HepG2 (cell line): ENCODE measurements around the gene COMMD2. TPM values are rescaled to one million over a fixed set of nuclear protein-coding genes. Genes with fewer than 3 reads are reported as not detected.

Source experiments
- ARNT2 ChIP-seq: sonication (generic); formaldehyde crosslinking; IDR thresholded peaks from 2 replicates; pipeline ENCODE4 v1.8.0; 2022; ENCODE audit warnings: mild to moderate bottlenecking, low read depth, missing genetic modification reagents, moderate library complexity
- ATF7-NPFF ChIP-seq: sonication (generic); formaldehyde crosslinking; IDR thresholded peaks from 2 replicates; pipeline ENCODE4 v1.8.1; 2023; ENCODE audit warnings: mild to moderate bottlenecking, low read depth, missing genetic modification reagents, moderate library complexity
- BORCS8-MEF2B ChIP-seq: sonication (generic); formaldehyde crosslinking; IDR thresholded peaks from 2 replicates; pipeline ENCODE4 v1.8.0; 2022; ENCODE audit warnings: mild to moderate bottlenecking, missing genetic modification reagents
- EED ChIP-seq: sonication (generic); formaldehyde crosslinking; IDR thresholded peaks from 2 replicates; pipeline ENCODE4 v1.5.0; 2020; ENCODE audit warnings: mild to moderate bottlenecking, missing genetic modification reagents
- IRX3 ChIP-seq: sonication (generic); formaldehyde crosslinking; IDR thresholded peaks from 2 replicates; pipeline ENCODE4 v1.8.1; 2023; ENCODE audit warnings: mild to moderate bottlenecking, low read depth, missing genetic modification reagents, borderline replicate concordance
- ISL2 ChIP-seq: sonication (generic); formaldehyde crosslinking; IDR thresholded peaks from 2 replicates; pipeline ENCODE4 v1.5.0; 2020; ENCODE audit warnings: missing genetic modification reagents
- KAT7 ChIP-seq: IDR thresholded peaks from 2 replicates; pipeline ENCODE4 v1.6.1; 2018; ENCODE audit warnings: borderline replicate concordance, missing compliant biosample characterization
- MBNL3 ChIP-seq: fragments of 250-450 bp; sonication (Bioruptor Pico); conservative IDR thresholded peaks from 2 replicates; pipeline ENCODE4 v1.8.0; 2022; ENCODE audit warnings: mild to moderate bottlenecking, inconsistent platforms
- NBN ChIP-seq: fragments of 450-650 bp; conservative IDR thresholded peaks from 2 replicates; pipeline ENCODE4 v1.6.1; 2017
- PAF1 ChIP-seq: IDR thresholded peaks from 2 replicates; pipeline ENCODE4 v1.6.1; 2016; ENCODE audit warnings: missing genetic modification reagents, missing compliant biosample characterization
- PLSCR1 ChIP-seq: sonication (generic); formaldehyde crosslinking; IDR thresholded peaks from 2 replicates; pipeline ENCODE4 v1.5.0; 2020; ENCODE audit warnings: missing genetic modification reagents, mild to moderate bottlenecking, borderline replicate concordance
- RBM39 ChIP-seq: fragments of 200-400 bp; formaldehyde crosslinking; IDR thresholded peaks from one replicate; pipeline ENCODE4 v1.6.1; 2018; ENCODE audit warnings: antibody characterized with exemption, mild to moderate bottlenecking, low read depth, low read length; ENCODE audit not compliant: poor library complexity, severe bottlenecking
- TARDBP ChIP-seq: sonication (generic); formaldehyde crosslinking; IDR thresholded peaks from 2 replicates; pipeline ENCODE4 v1.8.0; 2022; ENCODE audit warnings: mild to moderate bottlenecking, missing genetic modification reagents
- ZBTB40 ChIP-seq, 2 experiments: fragments of 450-650 bp in 1 of 2; sonication (generic) in 1 of 2; formaldehyde crosslinking in 1 of 2; IDR thresholded peaks; 2 replicates each; pipeline versions ENCODE4 v1.6.1 to v1.8.0; 2016 to 2022; ENCODE audit warnings: antibody characterized with exemption in 1 of 2, mild to moderate bottlenecking in 1 of 2, missing genetic modification reagents in 1 of 2
- ZNF670 ChIP-seq: sonication (generic); formaldehyde crosslinking; IDR thresholded peaks from 2 replicates; pipeline ENCODE4 v1.8.0; 2022; ENCODE audit warnings: mild to moderate bottlenecking, missing genetic modification reagents, borderline replicate concordance
- ZNF777 ChIP-seq: sonication (generic); formaldehyde crosslinking; IDR thresholded peaks from 2 replicates; pipeline ENCODE4 v1.4.0; 2020; ENCODE audit warnings: missing genetic modification reagents
- polyA plus RNA-seq, 8 experiments: library from polyadenylated mRNA; depleted of rRNA in 3 of 8; stranded (reverse) in 7 of 8; unstranded in 1 of 8; fragments of >200 nt; fragmentation: Illumina TruSeq in 4 of 8; extraction: Trizol in 4 of 8; gene quantifications; 2 replicates each; pipeline versions ENCODE4 v1.2.1 to v1.2.3, GENCODE V29; 2011 to 2016; ENCODE audit warnings: low read depth in 4 of 8, missing spikeins in 1 of 8, mixed read lengths in 1 of 8; ENCODE audit not compliant: insufficient read depth in 1 of 8
- total RNA-seq, 5 experiments: library from RNA; depleted of rRNA; stranded (reverse); fragments of >200 nt; fragmentation: Illumina TruSeq; extraction: Trizol; gene quantifications; 2 replicates each; pipeline ENCODE4 v1.2.3, GENCODE V29; 2016; ENCODE audit warnings: low read depth in 1 of 5
- TF ChIP-seq, protein P1 (sequence below): sonication (generic); formaldehyde crosslinking; IDR thresholded peaks from 2 replicates; pipeline ENCODE4 v1.4.0; 2020; ENCODE audit warnings: missing genetic modification reagents

COMMD2 gene
- total and polyA plus RNA-seq, 2 of the 13 experiments (the other 11 are each of a cell fraction or from before 2014, with no cell fraction given): 33.0 to 57.6 TPM

GRCh38 chr3:149752051-149752787 lies at the start of gene COMMD2 (continued):
- no peak for TF ChIP-seq PLSCR1 (CRISPR knock-in tag)
- peak; percentile 95 for TF ChIP-seq TARDBP (CRISPR knock-in tag)
- 0 out of 2 replicates have a peak, but pooled peaks have one; percentile 55 for TF ChIP-seq IRX3 (CRISPR knock-in tag)
- peak; percentile 90 for TF ChIP-seq BORCS8-MEF2B (CRISPR knock-in tag)
- TF ChIP-seq RBM39: peak; percentile 50
- no peak for TF ChIP-seq NBN
- peak; percentile 65; the same call in 1 of the 2 replicates for TF ChIP-seq ZNF777 (CRISPR knock-in tag)
- peak; percentile 39; the same call in 1 of the 2 replicates for TF ChIP-seq ARNT2 (CRISPR knock-in tag)
- TF ChIP-seq, protein P1, sequence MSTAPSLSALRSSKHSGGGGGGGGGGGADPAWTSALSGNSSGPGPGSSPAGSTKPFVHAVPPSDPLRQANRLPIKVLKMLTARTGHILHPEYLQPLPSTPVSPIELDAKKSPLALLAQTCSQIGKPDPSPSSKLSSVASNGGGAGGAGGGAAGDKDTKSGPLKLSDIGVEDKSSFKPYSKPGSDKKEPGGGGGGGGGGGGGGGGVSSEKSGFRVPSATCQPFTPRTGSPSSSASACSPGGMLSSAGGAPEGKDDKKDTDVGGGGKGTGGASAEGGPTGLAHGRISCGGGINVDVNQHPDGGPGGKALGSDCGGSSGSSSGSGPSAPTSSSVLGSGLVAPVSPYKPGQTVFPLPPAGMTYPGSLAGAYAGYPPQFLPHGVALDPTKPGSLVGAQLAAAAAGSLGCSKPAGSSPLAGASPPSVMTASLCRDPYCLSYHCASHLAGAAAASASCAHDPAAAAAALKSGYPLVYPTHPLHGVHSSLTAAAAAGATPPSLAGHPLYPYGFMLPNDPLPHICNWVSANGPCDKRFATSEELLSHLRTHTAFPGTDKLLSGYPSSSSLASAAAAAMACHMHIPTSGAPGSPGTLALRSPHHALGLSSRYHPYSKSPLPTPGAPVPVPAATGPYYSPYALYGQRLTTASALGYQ: peak; percentile 80
- peak; percentile 90 for TF ChIP-seq ISL2 (CRISPR knock-in tag)
- peak; percentile 93; the same call in 1 of the 2 replicates for TF ChIP-seq KAT7 (CRISPR knock-in tag)
- no peak for TF ChIP-seq MBNL3 (CRISPR knock-in tag)
- TF ChIP-seq ATF7-NPFF: peak; percentile 70; the same call in 1 of the 2 replicates
- peak; percentile 91 for TF ChIP-seq ZBTB40 (IDR thresholded peaks at IDR 0.05)
- peak; percentile 86 for TF ChIP-seq ZBTB40 (CRISPR knock-in tag; IDR thresholded peaks at IDR 0.05)
- peak; percentile 86; the same call in 1 of the 2 replicates for TF ChIP-seq ZNF670
- no peak for TF ChIP-seq PAF1 (CRISPR knock-in tag)
- TF ChIP-seq EED (CRISPR knock-in tag): no peak
